Coronary artery (tissue), 2 donors: ENCODE data around the gene SNX25.

Experiments used
- DNase-seq: peaks from one replicate; pipeline ENCODE4 v3.0.0-alpha.2; 2017; ENCODE audit warnings: low spot score
- H3K27ac ChIP-seq, 2 donors: fragments of 200-600 bp; sonication (generic); one replicate each; pipeline ENCODE4 v1.5.1; 2016 to 2019
- H3K4me3 ChIP-seq: fragments of 200-600 bp; sonication (generic); 2 replicates; pipeline ENCODE4 v1.5.1; 2016; ENCODE audit warnings: mild to moderate bottlenecking, moderate library complexity
- CTCF ChIP-seq: fragments of 200-600 bp; sonication (generic); IDR thresholded peaks from one replicate; pipeline ENCODE4 v1.5.1; 2019; ENCODE audit warnings: antibody characterized with exemption

Gene SNX25

DNA sequence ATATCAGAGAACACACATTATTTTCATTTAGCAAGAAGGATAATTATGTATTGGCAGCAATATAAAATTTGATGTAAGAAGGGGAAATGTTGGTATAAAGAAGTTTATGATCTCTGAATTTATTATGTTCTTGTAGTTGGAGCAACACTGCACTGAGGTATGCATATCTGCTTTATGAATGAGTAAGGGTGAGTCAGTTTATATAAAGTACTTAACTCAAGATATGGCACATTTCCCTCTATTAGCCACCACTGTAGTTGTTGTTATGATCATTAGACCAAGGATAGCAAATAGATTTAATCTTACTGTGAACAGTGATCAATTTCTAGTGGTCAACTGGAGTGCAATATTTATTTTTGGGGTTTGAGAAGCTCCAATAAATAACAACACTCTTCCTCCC, 66.6 kb downstream of the SNX25 start:
- no peak for TF ChIP-seq CTCF

DNA sequence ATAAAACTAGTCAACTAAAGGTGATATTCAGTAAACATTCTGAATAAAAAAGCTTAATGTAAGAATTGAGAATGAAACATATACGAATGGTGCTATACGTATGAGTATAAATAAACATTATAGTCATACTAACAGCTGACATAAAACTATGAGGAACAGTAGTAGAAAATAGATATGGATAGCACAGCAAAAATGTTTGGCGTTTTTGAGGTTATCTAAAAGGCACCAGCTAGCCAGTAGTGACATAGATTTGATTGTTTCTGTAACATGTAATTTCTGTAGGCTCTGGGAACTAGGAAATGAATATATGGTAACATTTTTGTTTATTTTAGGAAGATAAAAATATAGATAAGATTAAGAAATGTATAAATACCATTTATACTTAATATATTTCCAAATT, 69.3 kb downstream of the SNX25 start:
- TF ChIP-seq CTCF = no peak
- Histone ChIP-seq H3K4me3 (no peak overlapping the region), H3K27ac (no peak overlapping the region)
- DNase-seq = no peak

More for the DNA sequence above, 66.6 kb downstream of the SNX25 start:
- no peak overlapping the region for H3K27ac ChIP-seq
- no peak for DNase-seq
- H3K4me3 ChIP-seq = no peak overlapping the region

- Histone ChIP-seq H3K4me3 (no peak overlapping the region), H3K27ac (no peak overlapping the region)
- no peak for TF ChIP-seq CTCF
- DNase-seq = no peak
Observed at GRCh38 chr4:185280608-185281007, 71.2 kb downstream of the SNX25 start.

GRCh38 chr4:185282968-185283367, 73.6 kb downstream of the SNX25 start:
- H3K27ac ChIP-seq = no peak overlapping the region
- H3K4me3 ChIP-seq = no peak overlapping the region
- no peak for DNase-seq
- no peak for TF ChIP-seq CTCF

GRCh38 chr4:185283723-185284122, 74.3 kb downstream of the SNX25 start:
- no peak for TF ChIP-seq CTCF

DNA sequence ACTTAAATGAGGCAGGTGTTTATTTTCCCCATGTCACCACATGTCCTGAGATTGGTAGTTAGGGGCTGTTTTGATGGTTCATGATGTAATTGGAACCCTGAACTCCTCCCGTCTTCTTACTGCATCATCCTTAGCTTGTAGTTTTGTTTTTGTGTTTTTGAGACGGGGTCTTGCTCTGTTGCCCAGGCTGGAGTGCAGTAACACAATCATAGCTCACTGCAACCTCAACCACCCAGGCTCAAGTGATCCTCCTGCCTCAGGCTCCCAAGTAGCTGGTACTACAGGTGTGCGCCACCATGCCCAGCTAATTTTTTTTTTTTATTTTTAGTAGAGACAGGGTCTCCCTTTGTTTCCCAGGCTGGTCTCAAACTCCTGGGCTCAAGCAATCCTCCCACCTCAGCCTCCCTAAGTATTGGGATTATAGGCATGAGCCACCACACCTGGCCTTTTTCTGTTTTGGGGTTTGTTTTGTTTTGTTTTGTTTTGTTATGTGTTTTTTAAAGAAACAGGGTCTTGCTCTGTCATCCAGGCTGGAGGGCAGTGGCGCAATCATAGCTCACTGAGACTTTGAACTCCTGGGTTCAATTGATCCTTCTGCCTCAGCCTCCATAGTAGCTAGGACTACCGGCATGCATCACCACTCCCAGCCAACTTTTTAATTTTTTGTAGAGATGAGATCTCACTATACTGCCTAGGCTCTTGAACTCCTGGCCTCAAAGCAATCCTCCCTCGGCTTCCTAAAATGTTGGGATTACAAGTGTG, 76.4 kb downstream of the SNX25 start:
- no peak for TF ChIP-seq CTCF
- DNase-seq = no peak
- no peak overlapping the region for H3K4me3 ChIP-seq
- H3K27ac ChIP-seq = peak overlapping the region in 1 of 2 donors; percentile 68

More at GRCh38 chr4:185283723-185284122, 74.3 kb downstream of the SNX25 start:
- no peak for DNase-seq
- Histone ChIP-seq H3K27ac (no peak overlapping the region), H3K4me3 (no peak overlapping the region)

GRCh38 chr4:185286571-185286970, 77.2 kb downstream of the SNX25 start:
- Histone ChIP-seq H3K4me3 (no peak overlapping the region), H3K27ac (peak overlapping the region; percentile 17 to 68)
- DNase-seq = no peak
- TF ChIP-seq CTCF = no peak
